ENCODE measurements around the gene ZNF322. TPM values are rescaled to one million over a fixed set of nuclear protein-coding genes. Genes with fewer than 3 reads are reported as not detected.

The ZNF322 gene
- total RNA-seq, 2 experiments from 2014 or later, result 8.3 to 8.7 TPM

GRCh38 chr6:26646074-26646473 lies 13.5 kb downstream of the ZNF322 start:
- H3K36me3 Mint-ChIP-seq, result peaks cover 73% of the 10 kb centered on the region
- H3K9me3 Mint-ChIP-seq, result peaks cover 41% of the 10 kb centered on the region
- no peak overlapping the region for H3K4me3 Mint-ChIP-seq
- no peak overlapping the region for H3K27ac Mint-ChIP-seq
- H3K27me3 Mint-ChIP-seq, result no peaks in the 10 kb centered on the region
- no peaks in the 10 kb centered on the region for H3K4me1 Mint-ChIP-seq
- no peak for DNase-seq

GRCh38 chr6:26640806-26641205 lies 18.7 kb downstream of the ZNF322 start:
- H3K9me3 Mint-ChIP-seq, result peaks cover 47% of the 10 kb centered on the region
- H3K4me1 Mint-ChIP-seq, result no peaks in the 10 kb centered on the region
- H3K27ac Mint-ChIP-seq, result no peak overlapping the region
- H3K4me3 Mint-ChIP-seq, result no peak overlapping the region
- no peak for DNase-seq
- H3K36me3 Mint-ChIP-seq, result peaks cover 67% of the 10 kb centered on the region
- no peaks in the 10 kb centered on the region for H3K27me3 Mint-ChIP-seq

DNA sequence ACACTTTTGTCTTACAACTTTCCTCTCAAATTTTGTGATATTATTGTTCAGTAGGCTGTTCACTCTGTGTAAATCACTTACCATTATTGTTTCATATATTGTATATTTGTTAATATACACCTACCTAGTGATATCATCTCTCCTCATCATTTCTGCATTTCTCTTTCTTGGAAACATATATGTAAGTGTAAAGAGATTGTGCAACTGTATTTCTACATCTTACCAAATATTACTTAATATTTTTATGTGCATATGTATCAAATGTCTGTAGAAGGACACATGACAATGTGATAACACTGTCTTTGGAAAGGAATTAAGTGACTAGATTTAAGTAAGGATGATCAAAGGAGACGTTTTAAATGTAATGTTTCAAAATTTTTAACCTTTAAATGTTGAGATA lies 30.2 kb downstream of the ZNF322 start:
- Mint-ChIP-seq H3K27ac (no peak overlapping the region), H3K4me1 (no peaks in the 10 kb centered on the region), H3K9me3 (peaks cover 9% of the 10 kb centered on the region), H3K27me3 (peaks cover 8% of the 10 kb centered on the region), H3K36me3 (peaks cover 19% of the 10 kb centered on the region), H3K4me3 (no peak overlapping the region)
- no peak for DNase-seq

DNA sequence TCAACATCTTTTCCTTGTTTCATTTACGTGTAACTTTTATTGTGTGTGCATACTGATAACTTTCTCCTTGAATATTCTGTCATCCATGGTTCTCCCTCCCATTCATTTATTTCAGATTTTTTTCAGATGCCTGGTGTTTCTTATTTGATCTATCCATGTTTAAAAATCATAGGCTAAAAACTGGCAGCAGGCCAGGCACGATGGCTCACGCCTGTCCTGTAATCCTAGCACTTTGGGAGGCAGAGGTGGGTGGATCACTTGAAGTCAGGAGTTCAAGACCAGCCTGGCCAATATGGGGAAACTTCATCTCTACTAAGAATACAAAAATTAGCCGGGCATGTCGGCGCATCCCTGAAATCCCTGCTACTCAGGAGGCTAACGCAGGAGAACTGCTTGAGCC lies 31.7 kb downstream of the ZNF322 start:
- Mint-ChIP-seq H3K27ac (no peak overlapping the region), H3K4me3 (no peak overlapping the region), H3K9me3 (peaks cover 8% of the 10 kb centered on the region), H3K36me3 (peaks cover 6% of the 10 kb centered on the region), H3K4me1 (no peaks in the 10 kb centered on the region), H3K27me3 (peaks cover 14% of the 10 kb centered on the region)
- DNase-seq, result no peak

- Mint-ChIP-seq H3K36me3 (peaks cover 3% of the 10 kb centered on the region), H3K27ac (no peak overlapping the region), H3K27me3 (peaks cover 38% of the 10 kb centered on the region), H3K4me3 (no peak overlapping the region), H3K9me3 (peaks cover 8% of the 10 kb centered on the region), H3K4me1 (no peaks in the 10 kb centered on the region)
- no peak for DNase-seq
Observed at GRCh38 chr6:26624557-26624956, 35.0 kb downstream of the ZNF322 start.

DNA sequence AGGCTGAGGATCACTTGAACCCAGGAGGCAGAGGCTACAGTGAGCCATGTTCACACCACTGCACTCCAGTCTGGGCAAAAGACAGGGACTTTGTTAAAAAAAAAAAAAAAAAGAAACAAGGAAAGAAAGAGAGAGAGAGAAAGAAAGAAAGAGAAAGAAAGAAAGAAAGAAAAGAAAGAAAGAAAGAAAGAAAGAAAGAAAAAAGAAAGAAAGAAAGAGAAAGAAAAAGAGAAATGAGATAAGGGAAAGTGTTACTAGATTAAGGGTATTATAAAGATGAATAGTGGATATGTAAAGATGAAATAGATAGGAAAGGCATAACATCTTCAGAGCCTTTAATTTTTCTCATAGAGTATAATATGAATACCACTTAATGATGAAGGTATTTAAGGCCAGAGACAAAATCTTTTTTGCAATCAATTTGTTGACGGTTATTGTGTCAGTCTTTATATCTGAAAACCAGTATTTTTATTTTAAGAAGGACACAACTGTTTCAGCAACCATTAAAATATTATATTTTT lies 36.1 kb downstream of the ZNF322 start:
- H3K27me3 Mint-ChIP-seq, result peaks cover 42% of the 10 kb centered on the region
- H3K9me3 Mint-ChIP-seq, result peaks cover 8% of the 10 kb centered on the region
- H3K4me3 Mint-ChIP-seq, result no peak overlapping the region
- peaks cover 2% of the 10 kb centered on the region for H3K36me3 Mint-ChIP-seq
- no peak for DNase-seq
- no peak overlapping the region for H3K27ac Mint-ChIP-seq
- H3K4me1 Mint-ChIP-seq, result no peaks in the 10 kb centered on the region

DNA sequence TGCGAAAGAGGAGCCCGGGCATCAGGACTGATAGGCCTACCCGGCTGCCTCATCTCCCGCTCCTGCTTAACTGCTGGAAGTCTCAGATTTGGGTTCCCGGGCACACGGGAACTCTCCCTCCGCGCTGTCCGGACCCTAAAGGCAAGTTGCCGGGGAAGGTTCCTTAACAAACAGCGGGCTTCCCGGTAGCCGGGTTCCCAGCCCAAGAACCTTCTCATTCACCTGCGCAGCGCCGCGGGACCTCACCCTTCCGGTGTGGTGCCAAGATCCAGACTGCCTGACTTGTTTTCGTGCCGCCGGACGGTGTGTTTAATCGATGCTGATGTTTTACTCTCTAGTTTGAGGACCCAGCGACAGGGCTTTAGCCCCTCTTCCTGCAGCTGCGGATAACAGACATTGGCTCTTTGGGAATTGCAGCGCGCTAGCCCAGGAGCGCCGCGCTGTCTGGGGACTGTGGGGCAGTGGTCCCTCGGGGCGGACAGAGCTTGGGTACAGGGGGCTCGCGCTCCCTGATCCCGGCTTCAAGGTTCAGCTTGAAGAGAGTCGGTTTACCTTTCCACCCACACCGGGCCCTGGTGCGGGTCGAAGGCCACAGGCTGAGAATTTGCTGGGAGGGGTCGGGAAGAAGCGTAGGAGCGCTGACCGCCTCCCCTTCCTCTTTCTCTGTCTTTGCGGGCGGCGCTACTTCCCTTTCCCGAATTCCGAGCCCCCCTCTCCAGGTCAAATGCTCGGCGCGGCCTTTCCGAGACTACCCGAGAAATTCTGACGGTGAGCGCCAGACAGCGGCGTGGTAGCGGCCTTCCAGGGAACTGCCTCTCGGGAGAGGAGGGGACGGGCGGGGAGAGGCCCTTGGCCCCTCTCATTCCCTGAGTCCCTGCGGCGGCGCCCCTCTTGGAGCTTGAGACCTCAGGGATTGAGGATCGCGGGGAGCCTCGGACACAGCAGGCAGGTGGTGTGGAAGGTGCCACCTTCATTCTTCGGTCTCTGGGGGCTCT lies 45.6 kb downstream of the ZNF322 start:
- peaks cover 45% of the 10 kb centered on the region for H3K27me3 Mint-ChIP-seq
- no peak overlapping the region for H3K27ac Mint-ChIP-seq
- no peak for DNase-seq
- peak overlapping the region; percentile 76 for H3K4me3 Mint-ChIP-seq
- no peaks in the 10 kb centered on the region for H3K36me3 Mint-ChIP-seq
- H3K9me3 Mint-ChIP-seq, result peaks cover 3% of the 10 kb centered on the region
- peaks cover 16% of the 10 kb centered on the region for H3K4me1 Mint-ChIP-seq

DNA sequence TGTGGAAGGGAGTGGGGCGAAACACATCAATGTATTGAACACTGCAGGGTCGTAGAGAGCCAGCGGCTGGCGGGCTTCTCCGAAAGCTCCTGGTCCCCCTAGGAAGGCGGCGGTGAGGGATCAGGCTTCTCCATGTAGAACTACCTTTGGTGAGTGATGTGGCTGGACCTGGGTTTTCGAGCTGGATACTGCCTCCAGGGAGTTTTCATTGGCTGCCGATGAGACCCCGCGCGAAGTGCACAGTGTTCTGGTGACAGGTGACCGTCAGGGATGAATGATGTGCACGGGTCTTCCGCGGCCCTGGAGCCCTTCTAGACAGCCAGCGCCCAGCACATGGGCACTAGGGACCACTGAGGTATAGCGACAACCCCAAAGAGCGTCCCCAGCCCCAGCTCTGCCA lies 46.3 kb downstream of the ZNF322 start:
- DNase-seq, result no peak
- H3K9me3 Mint-ChIP-seq, result peaks cover 3% of the 10 kb centered on the region
- peak overlapping the region; percentile 76 for H3K4me3 Mint-ChIP-seq

DNA sequence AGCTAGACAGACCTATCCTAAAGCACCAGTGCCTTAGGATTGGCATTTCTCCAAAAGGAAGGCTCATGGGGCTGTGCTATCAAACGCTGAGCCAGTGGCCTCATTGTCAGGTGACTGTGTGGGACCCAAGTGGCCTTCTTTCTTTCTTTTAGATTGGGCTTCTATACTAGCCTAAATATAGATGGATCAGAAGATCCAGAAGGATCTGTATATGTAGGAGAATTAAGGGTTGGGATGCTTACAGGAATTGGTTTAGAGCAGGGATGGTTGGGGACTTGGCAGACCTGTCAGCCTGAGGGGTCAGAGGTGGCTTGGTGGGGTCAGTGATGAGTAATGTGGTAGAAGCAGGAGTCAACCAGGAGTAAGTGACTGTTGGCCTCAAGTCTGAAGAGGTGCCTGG lies 47.9 kb downstream of the ZNF322 start:
- peaks cover 41% of the 10 kb centered on the region for H3K27me3 Mint-ChIP-seq
- DNase-seq, result no peak
- no peak overlapping the region for H3K27ac Mint-ChIP-seq
- H3K4me1 Mint-ChIP-seq, result peaks cover 26% of the 10 kb centered on the region
- no peak overlapping the region for H3K4me3 Mint-ChIP-seq
- no peaks in the 10 kb centered on the region for H3K36me3 Mint-ChIP-seq
- H3K9me3 Mint-ChIP-seq, result peaks cover 3% of the 10 kb centered on the region

More for the DNA sequence above, 46.3 kb downstream of the ZNF322 start:
- Mint-ChIP-seq H3K27ac (no peak overlapping the region), H3K36me3 (no peaks in the 10 kb centered on the region), H3K27me3 (peaks cover 45% of the 10 kb centered on the region), H3K4me1 (peaks cover 18% of the 10 kb centered on the region)

DNA sequence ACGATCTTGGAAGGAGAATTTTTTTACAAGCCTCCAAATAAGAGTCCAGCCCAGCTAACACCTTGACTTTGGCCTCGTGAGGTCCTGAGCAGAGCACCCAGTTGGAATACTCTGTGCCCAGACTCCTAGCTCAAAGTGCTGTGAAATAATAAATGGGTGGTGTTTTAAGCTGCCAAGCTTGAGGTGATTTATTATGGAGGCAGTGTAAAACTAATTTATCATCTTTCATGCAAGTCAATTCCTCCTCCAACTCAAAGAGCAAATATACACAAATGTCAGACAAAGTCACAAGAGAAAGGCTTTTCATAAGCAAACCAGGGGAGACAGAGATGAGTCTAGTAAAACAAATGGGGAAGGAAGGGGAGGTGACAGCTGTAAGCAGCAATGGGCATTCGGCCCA lies 50.1 kb downstream of the ZNF322 start:
- no peaks in the 10 kb centered on the region for H3K36me3 Mint-ChIP-seq
- H3K9me3 Mint-ChIP-seq, result no peaks in the 10 kb centered on the region
- peaks cover 31% of the 10 kb centered on the region for H3K4me1 Mint-ChIP-seq
- no peak for DNase-seq
- no peak overlapping the region for H3K27ac Mint-ChIP-seq
- peaks cover 22% of the 10 kb centered on the region for H3K27me3 Mint-ChIP-seq
- H3K4me3 Mint-ChIP-seq, result no peak overlapping the region

DNA sequence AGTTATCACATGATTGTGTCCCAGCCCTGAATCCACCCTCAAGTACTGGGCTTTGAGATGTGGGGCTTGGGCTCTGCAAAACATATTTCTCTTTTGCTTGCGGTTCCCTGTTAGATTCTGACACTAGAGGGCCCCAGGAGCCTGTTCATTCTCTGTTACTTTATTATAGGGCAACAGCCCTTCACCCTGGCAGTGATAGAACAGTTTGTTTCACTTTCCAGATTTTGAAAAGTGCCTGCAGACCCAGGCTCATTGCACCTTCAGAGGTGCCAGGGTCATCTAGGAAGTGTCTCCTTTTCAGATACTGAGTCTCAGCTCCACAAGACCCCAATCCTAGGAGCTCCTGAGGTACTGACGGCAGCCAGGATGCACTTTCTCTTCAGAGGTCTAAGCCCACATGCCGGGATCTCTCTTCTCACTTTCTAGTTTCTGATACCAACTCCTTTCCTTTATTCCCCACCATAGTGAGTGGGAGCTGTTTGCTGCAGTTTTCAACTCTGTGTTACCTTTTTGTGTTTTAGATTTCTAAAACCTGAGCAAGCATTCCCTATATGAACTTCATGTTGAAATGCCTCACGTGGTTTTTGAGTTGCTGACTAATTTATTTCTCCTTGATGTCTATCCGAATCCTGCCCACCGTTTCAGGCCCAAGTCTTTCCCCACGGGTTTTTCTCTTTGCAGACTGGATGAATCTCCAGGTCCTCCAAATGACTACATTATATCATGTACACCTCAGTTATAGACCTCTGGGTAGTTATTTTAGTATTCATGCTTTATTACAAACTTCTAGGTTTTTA lies 51.9 kb downstream of the ZNF322 start:
- DNase-seq, result peak; percentile 57
- Mint-ChIP-seq H3K27me3 (peaks cover 4% of the 10 kb centered on the region), H3K36me3 (peaks cover 1% of the 10 kb centered on the region), H3K4me1 (peaks cover 33% of the 10 kb centered on the region), H3K27ac (peak overlapping the region; percentile 45), H3K9me3 (no peaks in the 10 kb centered on the region), H3K4me3 (peak overlapping the region; percentile 40)

DNA sequence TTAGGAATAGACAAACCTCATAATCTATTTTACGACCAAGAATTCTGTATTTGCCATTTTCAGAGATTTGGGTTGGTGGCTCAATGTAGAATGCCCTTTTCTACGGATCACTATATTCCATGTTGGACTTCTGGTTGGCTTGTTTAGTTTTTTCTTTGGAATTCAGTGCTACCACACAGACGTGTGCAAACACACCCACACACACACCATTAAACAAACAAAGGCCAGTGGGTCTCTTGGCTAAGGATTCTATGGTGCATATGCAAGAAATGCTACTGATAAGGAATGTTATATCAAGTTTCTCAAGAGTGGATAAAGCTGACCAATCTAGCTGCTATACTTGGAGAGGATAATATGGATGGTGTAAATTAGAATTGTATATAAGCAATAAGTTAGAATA lies 54.7 kb downstream of the ZNF322 start:
- peak overlapping the region; percentile 40 for H3K27ac Mint-ChIP-seq
- peaks cover 13% of the 10 kb centered on the region for H3K36me3 Mint-ChIP-seq
- H3K4me3 Mint-ChIP-seq, result no peak overlapping the region
- no peaks in the 10 kb centered on the region for H3K9me3 Mint-ChIP-seq
- no peak for DNase-seq
- no peaks in the 10 kb centered on the region for H3K27me3 Mint-ChIP-seq
- H3K4me1 Mint-ChIP-seq, result peaks cover 53% of the 10 kb centered on the region

DNA sequence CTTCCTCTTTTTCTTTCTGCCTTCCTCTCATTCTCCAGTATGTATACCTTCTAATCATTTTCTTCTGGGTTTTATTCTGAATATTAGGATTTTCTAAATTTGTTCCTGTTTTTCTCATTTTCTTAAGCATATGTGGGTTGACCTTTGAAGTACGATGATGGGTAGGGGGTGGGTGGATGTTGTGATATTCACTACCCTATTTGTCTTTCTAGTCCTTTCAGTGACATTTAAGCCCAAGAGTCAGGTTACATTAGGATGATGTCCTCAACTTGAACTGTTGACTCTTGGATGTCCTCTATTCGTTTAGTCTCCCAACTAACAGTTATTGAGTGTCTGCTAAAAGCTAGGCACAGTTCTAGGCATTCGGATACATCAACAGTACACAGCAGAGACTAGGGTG lies 55.5 kb downstream of the ZNF322 start:
- Mint-ChIP-seq H3K27me3 (no peaks in the 10 kb centered on the region), H3K9me3 (no peaks in the 10 kb centered on the region), H3K36me3 (peaks cover 21% of the 10 kb centered on the region), H3K27ac (peak overlapping the region; percentile 89), H3K4me1 (peaks cover 60% of the 10 kb centered on the region), H3K4me3 (peak overlapping the region; percentile 52)
- no peak for DNase-seq

DNA sequence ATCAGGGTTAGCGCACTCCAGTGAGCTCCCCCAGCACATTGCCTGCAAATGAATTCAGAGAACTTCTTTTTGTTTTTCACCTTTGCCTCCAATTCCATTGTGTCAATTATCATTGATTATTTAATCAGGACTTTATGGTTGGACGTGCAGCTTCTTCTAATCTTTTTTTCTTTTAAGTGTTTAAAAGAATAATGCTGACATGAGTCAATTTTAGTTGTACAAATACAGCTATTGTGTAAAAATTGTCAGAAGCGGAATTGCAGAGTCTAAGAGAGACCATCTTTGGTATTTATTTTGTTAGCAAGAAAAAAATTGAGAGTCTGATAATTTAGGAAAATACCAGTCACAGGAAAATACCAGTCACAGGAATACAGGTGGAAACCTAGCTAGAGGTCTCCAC lies 57.3 kb downstream of the ZNF322 start:
- Mint-ChIP-seq H3K4me1 (peaks cover 61% of the 10 kb centered on the region), H3K27me3 (no peaks in the 10 kb centered on the region), H3K4me3 (no peak overlapping the region), H3K9me3 (no peaks in the 10 kb centered on the region), H3K27ac (peak overlapping the region; percentile 20), H3K36me3 (peaks cover 35% of the 10 kb centered on the region)
- no peak for DNase-seq

GRCh38 chr6:26600759-26601158 lies 58.8 kb downstream of the ZNF322 start:
- Mint-ChIP-seq H3K4me1 (peaks cover 61% of the 10 kb centered on the region), H3K27ac (peak overlapping the region; percentile 86), H3K36me3 (peaks cover 35% of the 10 kb centered on the region), H3K4me3 (peak overlapping the region; percentile 66), H3K27me3 (no peaks in the 10 kb centered on the region), H3K9me3 (no peaks in the 10 kb centered on the region)
- DNase-seq, result no peak

All from activated naive CD8-positive, alpha-beta T cell treated with anti-CD3 and anti-CD28 coated beads for 36 hours (primary cell).